HG02798 (cell line): ENCODE results near the gene WDR4.
"Not testable (repeated sequence)": the region's sequence is repeated elsewhere in the genome, so short reads cannot be mapped to it uniquely, and the experiment has no call there.

Experiments
- ATAC-seq: cut with Tn5 transposase; IDR thresholded peaks from one replicate; pipeline ENCODE4 v1.9.1; 2021; ENCODE audit warnings: mild to moderate bottlenecking; ENCODE audit not compliant: unreplicated experiment, poor library complexity

WDR4 gene

GRCh38 chr21:42820616-42821465, 58.5 kb downstream of the WDR4 start:
- no peak for ATAC-seq

- ATAC-seq, result no peak
These were observed 59.3 kb downstream of the WDR4 start for GRCh38 chr21:42819861-42820615.

- ATAC-seq, result no peak
These were observed 61.0 kb downstream of the WDR4 start for GRCh38 chr21:42818328-42818749.

GRCh38 chr21:42815217-42815616, 64.1 kb downstream of the WDR4 start:
- no peak for ATAC-seq

- not testable (repeated sequence) for ATAC-seq
These were observed 66.7 kb downstream of the WDR4 start for GRCh38 chr21:42812528-42813241.

GRCh38 chr21:42811960-42812359, 67.4 kb downstream of the WDR4 start:
- ATAC-seq, result no peak

GRCh38 chr21:42809577-42810475, 69.5 kb downstream of the WDR4 start:
- no peak for ATAC-seq

- ATAC-seq, result no peak
These were observed 70.2 kb downstream of the WDR4 start for GRCh38 chr21:42809171-42809570.

- no peak for ATAC-seq
These were observed 71.3 kb downstream of the WDR4 start for GRCh38 chr21:42807938-42808613.

- ATAC-seq, result not testable (repeated sequence)
These were observed 71.9 kb downstream of the WDR4 start for GRCh38 chr21:42807293-42807895.

- no peak for ATAC-seq
These were observed 72.7 kb downstream of the WDR4 start for GRCh38 chr21:42806509-42807140.

- ATAC-seq, result not testable (repeated sequence)
These were observed 77.7 kb downstream of the WDR4 start for GRCh38 chr21:42801616-42802015.

GRCh38 chr21:42799948-42800347, 79.4 kb downstream of the WDR4 start:
- no peak for ATAC-seq

GRCh38 chr21:42799516-42799915, 79.8 kb downstream of the WDR4 start:
- no peak for ATAC-seq
